ENCODE data around the gene ZCRB1. TPM values are rescaled to one million over a fixed set of nuclear protein-coding genes. Genes with fewer than 3 reads are reported as not detected.

Gene ZCRB1
- total RNA-seq, 1 donor from 2014 or later, result 26.5 TPM

- DNase-seq (ENCODE audit: low read depth, low spot score), result no peak
Measured at GRCh38 chr12:42281278-42281677, 44.6 kb downstream of the ZCRB1 start.

DNA sequence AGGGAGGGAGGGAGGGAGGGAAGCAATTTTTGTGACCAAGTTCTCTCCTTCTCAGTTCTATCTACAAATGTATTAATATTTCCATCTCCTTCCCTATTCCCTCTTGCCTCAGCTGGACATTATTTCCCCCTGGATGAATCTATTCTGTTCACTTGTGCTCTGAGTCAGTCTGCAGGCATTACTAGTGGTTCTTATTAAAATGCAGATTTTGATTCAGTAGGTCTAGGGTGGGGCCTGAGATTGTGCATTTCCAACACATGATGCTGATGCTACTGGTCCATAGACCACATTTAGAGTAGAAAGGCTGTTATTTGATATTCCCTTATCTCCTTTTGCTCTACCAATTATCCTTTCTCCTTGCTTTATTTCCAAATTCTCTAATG, 47.8 kb downstream of the ZCRB1 start:
- DNase-seq (ENCODE audit: low read depth, low spot score), result no peak

GRCh38 chr12:42277396-42278127, 48.3 kb downstream of the ZCRB1 start:
- DNase-seq (ENCODE audit: low read depth, low spot score), result no peak

DNA sequence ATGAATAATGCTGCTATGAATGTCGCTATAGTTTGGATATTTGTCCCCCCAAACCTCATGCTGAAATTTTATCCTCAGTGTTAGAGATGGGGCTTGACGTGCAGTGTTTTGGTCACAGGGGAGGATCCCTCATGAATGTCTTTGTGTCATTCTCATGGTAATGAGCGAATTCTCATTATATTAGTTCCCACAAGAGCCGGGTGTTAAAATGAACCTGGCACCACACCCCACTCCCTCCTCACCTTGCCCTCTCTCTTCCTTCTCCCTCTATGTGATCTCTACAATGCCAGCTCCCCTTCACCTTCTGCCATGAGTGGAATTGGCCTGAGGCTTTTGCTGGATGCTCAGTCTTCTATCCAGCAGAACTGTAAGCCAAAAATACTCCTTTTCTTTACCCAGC, 50.4 kb downstream of the ZCRB1 start:
- DNase-seq (ENCODE audit: low read depth, low spot score), result no peak

GRCh38 chr12:42273706-42274105, 52.2 kb downstream of the ZCRB1 start:
- no peak for DNase-seq (ENCODE audit: low read depth, low spot score)

GRCh38 chr12:42270596-42270995, 55.3 kb downstream of the ZCRB1 start:
- no peak for DNase-seq (ENCODE audit: low read depth, low spot score)

- DNase-seq (ENCODE audit: low read depth, low spot score), result no peak
Measured at GRCh38 chr12:42267413-42268190, 58.3 kb downstream of the ZCRB1 start.

DNA sequence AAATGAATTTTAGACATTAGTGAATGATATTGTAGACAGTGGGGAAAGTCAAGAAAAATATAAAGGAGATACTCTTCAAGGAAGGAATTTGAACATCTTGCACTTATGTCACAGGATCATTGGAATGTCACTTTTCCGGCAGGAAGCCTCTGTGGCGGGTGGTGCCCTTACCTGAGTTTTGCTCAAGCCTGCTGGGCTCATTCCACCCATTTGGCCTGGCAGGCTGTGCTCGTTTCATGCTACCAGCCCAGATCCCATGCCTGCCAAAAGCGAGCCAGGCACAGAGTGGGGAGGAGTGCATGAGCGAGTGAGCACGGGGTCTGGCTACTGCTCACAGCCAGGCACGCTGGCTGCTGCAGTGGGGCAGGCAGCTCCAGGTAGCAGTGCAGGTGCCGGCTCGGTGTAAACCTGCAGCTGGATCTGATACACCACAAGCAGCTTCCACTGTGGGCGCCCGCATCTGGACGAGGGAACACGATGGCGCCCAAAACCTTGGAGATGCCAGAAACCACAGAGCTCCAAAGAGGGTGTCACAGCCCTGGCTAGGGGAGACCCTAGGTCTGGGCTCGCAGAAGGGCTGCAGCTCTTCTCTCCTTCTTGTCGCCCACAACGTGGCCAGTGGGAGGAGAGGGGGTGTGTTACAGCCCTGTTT, 59.2 kb downstream of the ZCRB1 start:
- no peak for DNase-seq (ENCODE audit: low read depth, low spot score)

- no peak for DNase-seq (ENCODE audit: low read depth, low spot score)
Measured at GRCh38 chr12:42262271-42262670, 63.6 kb downstream of the ZCRB1 start.

Other genes starting within 250 kb of the ZCRB1 start
- gene GXYLT1, start 181.2 kb downstream of the ZCRB1 start, total RNA-seq, result 21.0 and 31.0 TPM in 2 replicates
- gene YAF2, start 87.8 kb downstream of the ZCRB1 start, total RNA-seq, result 11.1 and 12.8 TPM in 2 replicates
- gene PPHLN1, start 73 bp upstream of the ZCRB1 start, total RNA-seq, result 72.9 and 75.6 TPM in 2 replicates